HepG2 (cell line): ENCODE results near the gene GPER1. TPM values are rescaled to one million over a fixed set of nuclear protein-coding genes. Genes with fewer than 3 reads are reported as not detected.

ENCODE experiments used
- CEBPZ ChIP-seq: IDR thresholded peaks from 2 replicates; pipeline ENCODE4 v1.6.1; 2012; ENCODE audit warnings: low read length, improper control_type of control experiment
- DPF2 ChIP-seq: sonication (generic); formaldehyde crosslinking; IDR thresholded peaks from 2 replicates; pipeline ENCODE4 v1.4.0; 2020; ENCODE audit warnings: mild to moderate bottlenecking, low read depth, missing genetic modification reagents, borderline replicate concordance
- GABPB1 ChIP-seq: IDR thresholded peaks from 2 replicates; pipeline ENCODE4 v1.6.1; 2016; ENCODE audit warnings: mild to moderate bottlenecking, missing genetic modification reagents, moderate library complexity, missing compliant biosample characterization
- GATAD2A ChIP-seq: IDR thresholded peaks from 2 replicates; pipeline ENCODE4 v1.6.1; 2016
- KAT2B ChIP-seq: fragments of 150-350 bp; IDR thresholded peaks from 2 replicates; pipeline ENCODE4 v1.6.1; 2014; ENCODE audit warnings: low read depth, low read length, borderline replicate concordance
- MATR3 ChIP-seq: sonication (generic); formaldehyde crosslinking; IDR thresholded peaks from 2 replicates; pipeline ENCODE4 v1.4.0; 2020; ENCODE audit warnings: missing genetic modification reagents
- NFE2 ChIP-seq: sonication (generic); formaldehyde crosslinking; IDR thresholded peaks from 2 replicates; pipeline ENCODE4 v1.4.0; 2020; ENCODE audit warnings: missing genetic modification reagents
- NR1H2 ChIP-seq: sonication (generic); formaldehyde crosslinking; IDR thresholded peaks from 2 replicates; pipeline ENCODE4 v1.8.1; 2022; ENCODE audit warnings: low read depth, missing genetic modification reagents, borderline replicate concordance
- NR2F1 ChIP-seq, 2 experiments: fragments of 450-650 bp in 1 of 2; formaldehyde crosslinking in 1 of 2; IDR thresholded peaks; 2 replicates each; pipeline versions ENCODE4 v1.5.0 to v1.6.1; 2016 to 2020; ENCODE audit warnings: mild to moderate bottlenecking in 1 of 2, missing compliant biosample characterization in 1 of 2, missing genetic modification reagents in 1 of 2, moderate library complexity in 1 of 2
- POLR2G ChIP-seq: fragments of 200-400 bp; formaldehyde crosslinking; IDR thresholded peaks from 2 replicates; pipeline ENCODE4 v1.6.1; 2018; ENCODE audit warnings: mild to moderate bottlenecking, low read depth, low read length, moderate library complexity
- PPARG ChIP-seq: conservative IDR thresholded peaks from 2 replicates; pipeline ENCODE4 v1.6.1; 2016; ENCODE audit warnings: missing biosample characterization, missing genetic modification reagents
- REPIN1 ChIP-seq: sonication (generic); formaldehyde crosslinking; IDR thresholded peaks from 2 replicates; pipeline ENCODE4 v1.8.0; 2022; ENCODE audit warnings: missing genetic modification reagents, low read depth, mild to moderate bottlenecking, borderline replicate concordance
- STAT5B ChIP-seq: sonication (generic); formaldehyde crosslinking; IDR thresholded peaks from 2 replicates; pipeline ENCODE4 v1.4.0; 2020; ENCODE audit warnings: missing genetic modification reagents
- TRIM24 ChIP-seq: sonication (generic); formaldehyde crosslinking; IDR thresholded peaks from 2 replicates; pipeline ENCODE4 v1.8.0; 2022; ENCODE audit warnings: mild to moderate bottlenecking, missing genetic modification reagents
- ZFP1 ChIP-seq: IDR thresholded peaks from 2 replicates; pipeline ENCODE4 v1.6.1; 2016
- ZNF292 ChIP-seq: sonication (generic); formaldehyde crosslinking; IDR thresholded peaks from 2 replicates; pipeline ENCODE4 v1.8.1; 2022; ENCODE audit warnings: mild to moderate bottlenecking, low read depth, missing genetic modification reagents, borderline replicate concordance
- ZNF562 ChIP-seq: sonication (generic); formaldehyde crosslinking; IDR thresholded peaks from 2 replicates; pipeline ENCODE4 v1.8.0; 2022; ENCODE audit warnings: missing genetic modification reagents, borderline replicate concordance
- ZNF567 ChIP-seq: sonication (generic); formaldehyde crosslinking; IDR thresholded peaks from 2 replicates; pipeline ENCODE4 v1.8.1; 2023; ENCODE audit warnings: mild to moderate bottlenecking, missing genetic modification reagents, borderline replicate concordance
- ZNF691 ChIP-seq: sonication (generic); formaldehyde crosslinking; IDR thresholded peaks from 2 replicates; pipeline ENCODE4 v1.4.0; 2020; ENCODE audit warnings: missing genetic modification reagents, low read depth, mild to moderate bottlenecking, borderline replicate concordance
- ZNF720 ChIP-seq: sonication (generic); formaldehyde crosslinking; IDR thresholded peaks from 2 replicates; pipeline ENCODE4 v1.4.0; 2020; ENCODE audit warnings: missing genetic modification reagents
- ZNF777 ChIP-seq: sonication (generic); formaldehyde crosslinking; IDR thresholded peaks from 2 replicates; pipeline ENCODE4 v1.4.0; 2020; ENCODE audit warnings: missing genetic modification reagents
- ZNF780A ChIP-seq: sonication (generic); formaldehyde crosslinking; IDR thresholded peaks from 2 replicates; pipeline ENCODE4 v1.8.0; 2022; ENCODE audit warnings: mild to moderate bottlenecking, missing genetic modification reagents, moderate library complexity
- ZSCAN9 ChIP-seq: IDR thresholded peaks from 2 replicates; pipeline ENCODE4 v1.6.1; 2016; ENCODE audit warnings: borderline replicate concordance
- polyA plus RNA-seq, 8 experiments: library from polyadenylated mRNA; depleted of rRNA in 3 of 8; stranded (reverse) in 7 of 8; unstranded in 1 of 8; fragments of >200 nt; fragmentation: Illumina TruSeq in 4 of 8; extraction: Trizol in 4 of 8; gene quantifications; 2 replicates each; pipeline versions ENCODE4 v1.2.1 to v1.2.3, GENCODE V29; 2011 to 2016; ENCODE audit warnings: low read depth in 4 of 8, missing spikeins in 1 of 8, mixed read lengths in 1 of 8; ENCODE audit not compliant: insufficient read depth in 1 of 8
- total RNA-seq, 5 experiments: library from RNA; depleted of rRNA; stranded (reverse); fragments of >200 nt; fragmentation: Illumina TruSeq; extraction: Trizol; gene quantifications; 2 replicates each; pipeline ENCODE4 v1.2.3, GENCODE V29; 2016; ENCODE audit warnings: low read depth in 1 of 5
- TF ChIP-seq, protein P1 (sequence below): sonication (generic); formaldehyde crosslinking; IDR thresholded peaks from 2 replicates; pipeline ENCODE4 v1.8.0; 2023; ENCODE audit warnings: mild to moderate bottlenecking, missing genetic modification reagents
- TF ChIP-seq, protein P2 (sequence below): IDR thresholded peaks from 2 replicates; pipeline ENCODE4 v1.6.1; 2016; ENCODE audit warnings: low read depth

The GPER1 gene
- total and polyA plus RNA-seq, 2 of the 13 experiments (the other 11 are each of a cell fraction or from before 2014, with no cell fraction given): 12.7 to 19.7 TPM

DNA sequence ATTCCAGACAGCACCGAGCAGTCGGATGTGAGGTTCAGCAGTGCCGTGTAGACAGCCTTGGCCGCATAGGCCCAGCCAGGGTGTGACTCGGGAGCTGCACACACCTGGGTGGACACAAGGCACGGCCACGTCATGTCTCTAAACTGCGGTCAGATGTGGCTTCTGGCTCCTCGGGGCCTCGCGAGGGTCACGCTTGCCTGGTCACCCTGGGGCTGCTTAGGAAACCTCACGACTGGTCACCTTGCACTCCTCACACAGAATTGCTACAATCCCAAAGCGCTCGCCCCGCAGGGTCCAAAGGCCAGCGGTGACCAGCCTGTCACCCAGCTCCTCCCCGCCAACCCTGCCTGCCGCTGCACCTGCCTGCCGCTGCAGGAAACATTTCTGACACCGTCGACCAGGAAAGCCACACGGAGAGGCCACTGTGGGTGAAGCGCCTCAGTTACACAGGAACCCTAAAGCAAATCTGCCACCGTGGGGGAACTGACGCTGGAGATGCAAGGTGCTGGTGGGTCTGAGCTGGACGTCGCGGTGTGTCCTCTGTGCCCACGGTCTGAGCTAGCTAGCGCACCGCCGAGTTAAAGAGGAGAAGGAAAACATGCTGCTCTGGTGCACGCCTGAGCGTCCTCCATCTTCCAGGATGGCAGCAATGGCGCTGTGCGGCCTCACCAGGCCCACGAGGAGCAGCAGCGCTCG, 5.0 kb downstream of the GPER1 start (continued):
- TF ChIP-seq DPF2 (CRISPR knock-in tag): peak; percentile 77
- TF ChIP-seq STAT5B (CRISPR knock-in tag): no peak
- no peak for TF ChIP-seq NR1H2 (CRISPR knock-in tag)
- TF ChIP-seq ZSCAN9: peak; percentile 39; the same call in 1 of the 2 replicates
- peak; percentile 68 for TF ChIP-seq GATAD2A
- TF ChIP-seq, protein P1, sequence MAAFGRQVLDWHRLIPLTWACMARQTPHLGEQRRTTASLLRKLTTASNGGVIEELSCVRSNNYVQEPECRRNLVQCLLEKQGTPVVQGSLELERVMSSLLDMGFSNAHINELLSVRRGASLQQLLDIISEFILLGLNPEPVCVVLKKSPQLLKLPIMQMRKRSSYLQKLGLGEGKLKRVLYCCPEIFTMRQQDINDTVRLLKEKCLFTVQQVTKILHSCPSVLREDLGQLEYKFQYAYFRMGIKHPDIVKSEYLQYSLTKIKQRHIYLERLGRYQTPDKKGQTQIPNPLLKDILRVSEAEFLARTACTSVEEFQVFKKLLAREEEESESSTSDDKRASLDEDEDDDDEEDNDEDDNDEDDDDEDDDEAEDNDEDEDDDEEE (CRISPR knock-in tag): no peak
- TF ChIP-seq ZNF691: no peak
- no peak for TF ChIP-seq CEBPZ
- peak; percentile 97 for TF ChIP-seq ZNF292 (CRISPR knock-in tag)
- peak in 1 of 2 experiments; percentile 58; a peak in 2 of 4 replicates for TF ChIP-seq NR2F1 (CRISPR knock-in tag; IDR thresholded peaks at IDR 0.05)
- TF ChIP-seq ZNF562 (CRISPR knock-in tag): no peak
- TF ChIP-seq, protein P2, sequence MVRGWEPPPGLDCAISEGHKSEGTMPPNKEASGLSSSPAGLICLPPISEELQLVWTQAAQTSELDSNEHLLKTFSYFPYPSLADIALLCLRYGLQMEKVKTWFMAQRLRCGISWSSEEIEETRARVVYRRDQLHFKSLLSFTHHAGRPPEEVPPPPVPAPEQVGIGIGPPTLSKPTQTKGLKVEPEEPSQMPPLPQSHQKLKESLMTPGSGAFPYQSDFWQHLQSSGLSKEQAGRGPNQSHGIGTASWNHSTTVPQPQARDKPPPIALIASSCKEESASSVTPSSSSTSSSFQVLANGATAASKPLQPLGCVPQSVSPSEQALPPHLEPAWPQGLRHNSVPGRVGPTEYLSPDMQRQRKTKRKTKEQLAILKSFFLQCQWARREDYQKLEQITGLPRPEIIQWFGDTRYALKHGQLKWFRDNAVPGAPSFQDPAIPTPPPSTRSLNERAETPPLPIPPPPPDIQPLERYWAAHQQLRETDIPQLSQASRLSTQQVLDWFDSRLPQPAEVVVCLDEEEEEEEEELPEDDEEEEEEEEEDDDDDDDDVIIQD (CRISPR knock-in tag): no peak
- TF ChIP-seq POLR2G: peak; percentile 42; the same call in 1 of the 2 replicates
- TF ChIP-seq ZNF777 (CRISPR knock-in tag): no peak
- no peak for TF ChIP-seq PPARG (CRISPR knock-in tag)
- no peak for TF ChIP-seq NFE2 (CRISPR knock-in tag)
- no peak for TF ChIP-seq ZNF567 (CRISPR knock-in tag)
- TF ChIP-seq REPIN1 (CRISPR knock-in tag): no peak; the same call in 1 of the 2 replicates
- no peak for TF ChIP-seq TRIM24 (CRISPR knock-in tag)
- TF ChIP-seq ZNF720 (CRISPR knock-in tag): no peak
- no peak for TF ChIP-seq MATR3 (CRISPR knock-in tag)
- TF ChIP-seq ZNF780A (CRISPR knock-in tag): peak; percentile 96
- TF ChIP-seq GABPB1 (CRISPR knock-in tag): no peak; the same call in 1 of the 2 replicates
- no peak for TF ChIP-seq ZFP1 (CRISPR knock-in tag)
- TF ChIP-seq KAT2B: no peak
